ENCODE data around the gene TMEM141. TPM values are rescaled to one million over a fixed set of nuclear protein-coding genes. Genes with fewer than 3 reads are reported as not detected.

The TMEM141 gene
- total and polyA plus RNA-seq, 2 of the 8 experiments (the other 6 are each of a cell fraction or from before 2014, with no cell fraction given): 51.1 to 137 TPM

DNA sequence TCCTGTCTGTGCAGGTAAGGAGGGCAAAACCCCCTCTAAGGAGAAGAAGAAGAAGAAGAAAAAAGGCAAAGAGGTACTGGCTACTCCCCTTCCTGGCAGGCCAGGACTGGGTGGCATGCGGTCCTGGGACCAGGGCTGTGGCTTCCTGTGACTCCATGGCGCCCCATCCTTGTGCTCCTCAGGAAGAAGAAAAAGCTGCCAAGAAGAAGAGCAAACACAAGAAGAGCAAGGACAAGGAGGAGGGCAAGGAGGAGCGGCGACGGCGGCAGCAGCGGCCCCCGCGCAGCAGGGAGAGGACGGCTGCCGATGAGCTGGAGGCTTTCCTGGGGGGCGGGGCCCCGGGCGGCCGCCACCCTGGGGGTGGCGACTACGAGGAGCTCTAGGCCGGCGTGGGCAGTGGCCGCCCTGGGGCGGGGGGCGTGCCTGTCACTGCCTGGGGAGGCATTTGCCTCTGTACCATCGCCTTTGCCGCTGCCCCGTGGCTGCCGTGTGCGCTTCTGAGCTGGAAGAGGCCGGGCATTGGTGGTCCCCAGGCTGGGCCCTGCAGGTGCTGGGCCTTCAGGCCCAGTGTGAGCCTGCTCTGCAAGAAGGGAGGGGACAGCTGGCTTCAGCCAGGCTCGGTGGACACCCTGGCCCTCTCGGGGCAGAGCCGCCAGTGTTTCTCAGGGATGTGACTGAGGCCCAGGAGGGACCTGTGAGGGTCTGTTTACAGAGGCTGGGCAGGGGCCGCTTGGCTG, 49.2 kb downstream of the TMEM141 start:
- H3K79me1 ChIP-seq (ENCODE audit: low read depth, low read length): no peaks in the 10 kb centered on the region
- no peaks in the 10 kb centered on the region for H3K79me2 ChIP-seq (ENCODE audit: control insufficient read depth in 1 of 2, insufficient read depth in 2 of 2, low read length in 2 of 2)
- H3K56ac ChIP-seq (replicated peaks; ENCODE audit: insufficient read length, low read depth, low read length): no peak overlapping the region
- no peak overlapping the region for H2BK12ac ChIP-seq (ENCODE audit: low read depth, low read length)
- H3K4me3 ChIP-seq (ENCODE audit: extremely low read depth in 1 of 4, insufficient read depth in 2 of 4, low read depth in 3 of 4, low read length in 4 of 4): no peak overlapping the region
- H2BK15ac ChIP-seq (ENCODE audit: low read length): no peak overlapping the region
- H2BK120ac ChIP-seq (replicated peaks; ENCODE audit: low read depth, low read length): no peak overlapping the region
- no peak overlapping the region for H2BK5ac ChIP-seq (ENCODE audit: low read depth, low read length)
- no peak overlapping the region for H4K8ac ChIP-seq (ENCODE audit: extremely low read depth, insufficient read depth, low read length)
- H3K27ac ChIP-seq (ENCODE audit: low read depth, low read length): no peak overlapping the region
- ChIA-PET CTCF (ENCODE audit: partially characterized antibody) (interaction anchor here (0.9 to 8.9 kb wide), 16 partner anchors 9 to 228 kb away, joined by 3 to 131 read pairs (median 4); no protein-coding TSS in a partner anchor), POLR2A (ENCODE audit: partially characterized antibody) (interaction anchor here (0.8 to 20.5 kb wide), 9 partner anchors 6 to 108 kb away, joined by 3 to 248 read pairs (median 8); partner anchors contain the start of genes MAMDC4 and RABL6)
- no peak overlapping the region for H3K18ac ChIP-seq (ENCODE audit: extremely low read depth, low read length)
- H3K9me3 ChIP-seq (ENCODE audit: insufficient read depth in 2 of 2, low read depth in 1 of 2, low read length in 1 of 2): no peaks in the 10 kb centered on the region; a peak in 1 of 4 replicates
- no peak for DNase-seq (ENCODE audit: low read depth in 1 of 2, low spot score in 2 of 2)
- FAIRE-seq: no peak
- H3K14ac ChIP-seq (ENCODE audit: insufficient read length): no peak overlapping the region
- H3K4ac ChIP-seq (replicated peaks; ENCODE audit: insufficient read length, low read depth, low read length): no peak overlapping the region
- H3K23ac ChIP-seq (ENCODE audit: insufficient read length): no peak overlapping the region
- no peak overlapping the region for H2AK5ac ChIP-seq (ENCODE audit: low read depth, low read length)
- H2BK20ac ChIP-seq (ENCODE audit: low read length): no peak overlapping the region
- H3K4me2 ChIP-seq (ENCODE audit: insufficient read depth in 1 of 2, low read depth in 2 of 2, low read length in 2 of 2): no peak overlapping the region
- no peak overlapping the region for H2AFZ ChIP-seq (ENCODE audit: low read length)
- TF ChIP-seq, protein P1, sequence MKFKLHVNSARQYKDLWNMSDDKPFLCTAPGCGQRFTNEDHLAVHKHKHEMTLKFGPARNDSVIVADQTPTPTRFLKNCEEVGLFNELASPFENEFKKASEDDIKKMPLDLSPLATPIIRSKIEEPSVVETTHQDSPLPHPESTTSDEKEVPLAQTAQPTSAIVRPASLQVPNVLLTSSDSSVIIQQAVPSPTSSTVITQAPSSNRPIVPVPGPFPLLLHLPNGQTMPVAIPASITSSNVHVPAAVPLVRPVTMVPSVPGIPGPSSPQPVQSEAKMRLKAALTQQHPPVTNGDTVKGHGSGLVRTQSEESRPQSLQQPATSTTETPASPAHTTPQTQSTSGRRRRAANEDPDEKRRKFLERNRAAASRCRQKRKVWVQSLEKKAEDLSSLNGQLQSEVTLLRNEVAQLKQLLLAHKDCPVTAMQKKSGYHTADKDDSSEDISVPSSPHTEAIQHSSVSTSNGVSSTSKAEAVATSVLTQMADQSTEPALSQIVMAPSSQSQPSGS (IDR thresholded peaks at IDR 0.05; ENCODE audit: low read length): no peak
- TF ChIP-seq ZNF274 (IDR thresholded peaks at IDR 0.05; ENCODE audit: borderline replicate concordance, extremely low read depth, low read length) (no peak), POLR2AphosphoS5 (IDR thresholded peaks at IDR 0.05; ENCODE audit: low read depth, low read length) (no peak), POLR2A (IDR thresholded peaks at IDR 0.05; ENCODE audit: control extremely low read depth in 1 of 2, low read depth in 2 of 2, low read length in 2 of 2) (peak in 1 of 2 experiments; percentile 57; a peak in 1 of 3 replicates), GABPA (IDR thresholded peaks at IDR 0.05; ENCODE audit: borderline replicate concordance, insufficient read depth, low read length) (0 out of 2 replicates have a peak, but pooled peaks have one; percentile 8)
- no peak overlapping the region for H4K91ac ChIP-seq (replicated peaks; ENCODE audit: insufficient read length, low read length)
- peaks cover 1 to 4% of the 10 kb centered on the region in 2 experiments for H4K20me1 ChIP-seq (replicated peaks in 1 of 2; ENCODE audit: control insufficient read depth in 1 of 2, insufficient read depth in 2 of 2, low read length in 2 of 2)
- H3K9ac ChIP-seq (replicated peaks in 1 of 4; ENCODE audit: extremely low read depth in 1 of 4, low read depth in 3 of 4, low read length in 3 of 4): no peak overlapping the region
- no peaks in the 10 kb centered on the region; the same call in 1 of the 2 replicates for H3K23me2 ChIP-seq (ENCODE audit: low read depth, low read length)
- peaks cover 5 to 24% (median 16%) of the 10 kb centered on the region in 4 experiments for H3K4me1 ChIP-seq (replicated peaks in 1 of 4; ENCODE audit: control insufficient read depth in 3 of 4, insufficient read depth in 4 of 4, low read length in 3 of 4)
- H4K5ac ChIP-seq (ENCODE audit: insufficient read length, low read depth, low read length): no peak overlapping the region
- 89% methylated on average over 23 of the region's 32 CpGs; no CpG with 5 or more reads in 1 of the 2 experiments for WGBS, 2 experiments (ENCODE audit: extremely low coverage in 1 of 2, insufficient coverage in 1 of 2, insufficient read length in 1 of 2, insufficient replicate concordance in 2 of 2, low coverage in 1 of 2, low lambda C conversion rate in 2 of 2, missing lambda C conversion rate in 1 of 2)
- peaks cover 0 to 21% (median 4%) of the 10 kb centered on the region in 4 experiments; a peak in 2 of 8 replicates for H3K36me3 ChIP-seq (ENCODE audit: control insufficient read depth in 2 of 4, insufficient read depth in 4 of 4, low read length in 3 of 4)
- H3K27me3 ChIP-seq (replicated peaks in 1 of 4; ENCODE audit: control insufficient read depth in 3 of 4, extremely low read depth in 1 of 4, insufficient read depth in 3 of 4, low read length in 3 of 4): no peaks in the 10 kb centered on the region

All from H1 (cell line).